Smooth muscle cell (in vitro differentiated cells): Measurements from ENCODE around the gene TNN. TPM values are rescaled to one million over a fixed set of nuclear protein-coding genes. Genes with fewer than 3 reads are reported as not detected.
A peak's percentile ranks its signal among the peaks of the same experiment; 100 is the strongest.

Experiments used
- DNase-seq: peaks from one replicate; lab custom pipeline; 2025; ENCODE audit not compliant: unreplicated experiment; lab: John Stamatoyannopoulos, UW
- H2AFZ ChIP-seq: fragments of 200-600 bp; sonication (generic); 2 replicates; pipeline ENCODE4 v1.6.0; 2016; ENCODE audit warnings: antibody characterized with exemption, low read depth, mild to moderate bottlenecking
- H3F3A ChIP-seq: fragments of 200-600 bp; sonication (generic); 2 replicates; pipeline ENCODE4 v1.6.0; 2017; ENCODE audit warnings: antibody characterized with exemption, low read depth
- H3K27ac ChIP-seq: fragments of 200-600 bp; sonication (generic); 2 replicates; pipeline ENCODE4 v1.5.1; 2016; ENCODE audit warnings: low read depth, mild to moderate bottlenecking
- H3K27me3 ChIP-seq: fragments of 200-600 bp; sonication (generic); 2 replicates; pipeline ENCODE4 v1.6.1; 2016; ENCODE audit warnings: low read depth, mild to moderate bottlenecking
- H3K36me3 ChIP-seq: fragments of 200-600 bp; sonication (generic); 2 replicates; pipeline ENCODE4 v1.5.1; 2016; ENCODE audit warnings: low read depth
- H3K4me1 ChIP-seq: fragments of 200-600 bp; sonication (generic); 2 replicates; pipeline ENCODE4 v1.5.1; 2016; ENCODE audit warnings: low read depth
- H3K4me2 ChIP-seq: fragments of 200-600 bp; sonication (generic); 2 replicates; pipeline ENCODE4 v1.6.0; 2016; ENCODE audit warnings: mild to moderate bottlenecking
- H3K4me3 ChIP-seq: fragments of 200-600 bp; sonication (generic); 2 replicates; pipeline ENCODE4 v1.5.1; 2016; ENCODE audit warnings: mild to moderate bottlenecking
- H3K79me2 ChIP-seq: fragments of 200-600 bp; sonication (generic); 2 replicates; pipeline ENCODE4 v1.6.0; 2016; ENCODE audit warnings: low read depth, mild to moderate bottlenecking
- H3K9ac ChIP-seq: fragments of 200-600 bp; sonication (generic); 2 replicates; pipeline ENCODE4 v1.6.0; 2016; ENCODE audit warnings: low read depth
- H3K9me3 ChIP-seq: fragments of 200-600 bp; sonication (generic); replicated peaks from 2 replicates; pipeline ENCODE4 v1.5.1; 2016; ENCODE audit warnings: low read depth
- H4K20me1 ChIP-seq: fragments of 200-600 bp; sonication (generic); 2 replicates; pipeline ENCODE4 v1.6.0; 2016; ENCODE audit warnings: low read depth
- CTCF ChIP-seq: fragments of 200-600 bp; sonication (generic); IDR thresholded peaks from 2 replicates; pipeline ENCODE4 v1.5.1; 2017; ENCODE audit warnings: borderline replicate concordance, mild to moderate bottlenecking, antibody characterized with exemption; ENCODE audit not compliant: insufficient read depth, poor library complexity, severe bottlenecking
- WGBS: methylation state at CpG from one replicate; pipeline ENCODE4 v1.1.7; 2016; ENCODE audit warnings: low lambda C conversion rate; 5-methylcytosine and 5-hydroxymethylcytosine counted together
- polyA plus RNA-seq: library from polyadenylated mRNA; unstranded; fragments of >200 nt; fragmentation: Nextera tagmentation; extraction: Ambion mirVana; gene quantifications from 2 replicates; pipeline ENCODE4 v1.2.1, GENCODE V29; 2016
- total RNA-seq: library from RNA; depleted of rRNA; stranded (reverse); fragments of >200 nt; gene quantifications from 2 replicates; pipeline ENCODE4 v1.2.3, GENCODE V29; 2014

TNN gene
- total and polyA plus RNA-seq, 2 experiments from 2014 or later, result 0.72 to 0.86 TPM

DNA sequence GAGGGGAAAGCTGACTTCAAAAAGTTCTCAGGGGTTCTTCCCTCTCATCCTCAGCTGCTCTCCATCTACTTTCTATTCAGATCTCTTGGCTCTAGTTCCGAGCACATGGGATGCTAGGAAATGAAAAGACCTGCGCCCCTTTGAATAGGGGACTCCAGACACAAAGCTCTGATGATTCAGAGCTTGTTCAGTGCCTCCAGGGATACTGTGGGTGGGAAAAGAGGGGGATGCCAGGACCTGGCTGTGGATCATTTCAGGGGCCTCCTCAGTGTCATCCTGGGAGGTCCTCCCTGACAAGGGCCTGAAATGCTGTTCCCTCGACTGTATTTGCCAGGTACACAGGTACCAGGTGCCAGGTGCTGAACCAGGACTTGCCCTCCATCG is 125.9 kb downstream of the TNN start:
- TF ChIP-seq CTCF, result no peak
- H3F3A ChIP-seq, result no peaks in the 10 kb centered on the region
- no peak for DNase-seq
- no peaks in the 10 kb centered on the region for H4K20me1 ChIP-seq
- no peak overlapping the region for H2AFZ ChIP-seq
- no peaks in the 10 kb centered on the region for H3K36me3 ChIP-seq
- no peaks in the 10 kb centered on the region for H3K79me2 ChIP-seq
- H3K9me3 ChIP-seq, result no peaks in the 10 kb centered on the region
- H3K4me2 ChIP-seq, result peak overlapping the region; percentile 90
- H3K27me3 ChIP-seq, result no peaks in the 10 kb centered on the region
- no peaks in the 10 kb centered on the region for H3K4me1 ChIP-seq
- peak overlapping the region; percentile 61 for H3K4me3 ChIP-seq
- H3K27ac ChIP-seq, result peak overlapping the region; percentile 74
- H3K9ac ChIP-seq, result peak overlapping the region; percentile 69
- WGBS, result 55% methylated on average over 4 of the region's 4 CpGs

GRCh38 chr1:175195281-175195680 is 127.6 kb downstream of the TNN start:
- WGBS, result 0% methylated on average over 1 of the region's 1 CpG
- Histone ChIP-seq H3K36me3 (no peaks in the 10 kb centered on the region), H3F3A (no peaks in the 10 kb centered on the region), H2AFZ (no peak overlapping the region), H3K4me1 (no peaks in the 10 kb centered on the region), H3K4me2 (no peak overlapping the region), H3K27ac (no peak overlapping the region), H3K9ac (no peak overlapping the region), H3K27me3 (no peaks in the 10 kb centered on the region), H3K79me2 (no peaks in the 10 kb centered on the region), H3K9me3 (no peaks in the 10 kb centered on the region), H3K4me3 (no peak overlapping the region), H4K20me1 (no peaks in the 10 kb centered on the region)
- TF ChIP-seq CTCF, result no peak
- no peak for DNase-seq

GRCh38 chr1:175195798-175196197 is 128.2 kb downstream of the TNN start:
- no peak overlapping the region for H2AFZ ChIP-seq
- WGBS, result 79% methylated on average over 3 of the region's 3 CpGs
- no peak for DNase-seq

More at GRCh38 chr1:175195798-175196197, 128.2 kb downstream of the TNN start:
- H3K9ac ChIP-seq, result no peak overlapping the region
- no peak for TF ChIP-seq CTCF
- H3K4me1 ChIP-seq, result no peaks in the 10 kb centered on the region
- no peaks in the 10 kb centered on the region for H3K27me3 ChIP-seq
- no peaks in the 10 kb centered on the region for H4K20me1 ChIP-seq
- no peak overlapping the region for H3K4me2 ChIP-seq
- H3K9me3 ChIP-seq, result no peaks in the 10 kb centered on the region
- no peak overlapping the region for H3K4me3 ChIP-seq
- no peak overlapping the region for H3K27ac ChIP-seq
- H3K79me2 ChIP-seq, result no peaks in the 10 kb centered on the region
- no peaks in the 10 kb centered on the region for H3K36me3 ChIP-seq
- H3F3A ChIP-seq, result no peaks in the 10 kb centered on the region
